K562 (cell line): ENCODE data around the gene OXSR1. TPM values are rescaled to one million over a fixed set of nuclear protein-coding genes. Genes with fewer than 3 reads are reported as not detected.
A peak's percentile ranks its signal among the peaks of the same experiment; 100 is the strongest.

Experiments used
- ATF2 ChIP-seq: sonication (generic); formaldehyde crosslinking; IDR thresholded peaks from 2 replicates; pipeline ENCODE4 v1.8.1; 2022; ENCODE audit warnings: missing genetic modification reagents
- BRF1 ChIP-seq: IDR thresholded peaks from 3 replicates; pipeline ENCODE4 v1.6.1; 2011; ENCODE audit warnings: borderline replicate concordance, mild to moderate bottlenecking; ENCODE audit not compliant: insufficient read length; ENCODE audit errors: extremely low read depth
- CGGBP1 ChIP-seq: fragments of 250-450 bp; sonication (Bioruptor Pico); IDR thresholded peaks from 2 replicates; pipeline ENCODE4 v1.9.0; 2021; ENCODE audit warnings: mild to moderate bottlenecking
- CHD1 ChIP-seq: fragments of 200-600 bp; sonication (generic); IDR thresholded peaks from one replicate; pipeline ENCODE4 v1.6.1; 2012; ENCODE audit warnings: mild to moderate bottlenecking, moderate library complexity, low read length, inconsistent platforms
- ESRRA ChIP-seq: fragments of 450-650 bp; IDR thresholded peaks from 2 replicates; pipeline ENCODE4 v1.6.1; 2014; ENCODE audit warnings: low read depth, mild to moderate bottlenecking, moderate library complexity, borderline replicate concordance
- HDAC8 ChIP-seq: fragments of 450-650 bp; IDR thresholded peaks from 2 replicates; pipeline ENCODE4 v1.6.1; 2016; ENCODE audit warnings: mild to moderate bottlenecking, missing genetic modification characterization, moderate library complexity, missing compliant biosample characterization
- KAT7 ChIP-seq: sonication (generic); formaldehyde crosslinking; IDR thresholded peaks from 2 replicates; pipeline ENCODE4 v1.8.0; 2022; ENCODE audit warnings: missing genetic modification reagents, mild to moderate bottlenecking, borderline replicate concordance
- KLF13 ChIP-seq: fragments of 450-650 bp; IDR thresholded peaks from 2 replicates; pipeline ENCODE4 v1.6.1; 2016; ENCODE audit warnings: missing genetic modification characterization, low read depth, mild to moderate bottlenecking, missing compliant biosample characterization, moderate library complexity, borderline replicate concordance
- LARP7 ChIP-seq: fragments of 450-650 bp; IDR thresholded peaks from 2 replicates; pipeline ENCODE4 v1.6.1; 2016
- NFIC ChIP-seq: fragments of 450-650 bp; IDR thresholded peaks from 2 replicates; pipeline ENCODE4 v1.6.1; 2017; ENCODE audit warnings: mild to moderate bottlenecking, inconsistent platforms
- NRF1 ChIP-seq, 2 experiments: fragments of 450-650 bp; IDR thresholded peaks in 1 of 2; conservative IDR thresholded peaks in 1 of 2; 2 replicates each; pipeline ENCODE4 v1.6.1; 2014; ENCODE audit warnings: mild to moderate bottlenecking in 2 of 2
- POLR2A ChIP-seq: fragments of 450-650 bp; conservative IDR thresholded peaks from 2 replicates; pipeline ENCODE4 v1.6.1; 2016
- POLR2AphosphoS2 ChIP-seq: IDR thresholded peaks from 2 replicates; pipeline ENCODE4 v1.6.1; 2012; ENCODE audit warnings: low read length, improper control_type of control experiment
- RBM17 ChIP-seq: fragments of 200-400 bp; formaldehyde crosslinking; IDR thresholded peaks from 2 replicates; pipeline ENCODE4 v1.6.1; 2017; ENCODE audit warnings: low read depth, mild to moderate bottlenecking, low read length, borderline replicate concordance
- RERE ChIP-seq: sonication (generic); formaldehyde crosslinking; IDR thresholded peaks from 2 replicates; pipeline ENCODE4 v1.8.0; 2023; ENCODE audit warnings: missing genetic modification reagents, mild to moderate bottlenecking, borderline replicate concordance
- YY1 ChIP-seq, 3 experiments: IDR thresholded peaks; 2 replicates each; pipeline ENCODE4 v1.6.1; 2011; ENCODE audit warnings: low read length in 2 of 3, mild to moderate bottlenecking in 2 of 3, moderate library complexity in 2 of 3, borderline replicate concordance in 1 of 3, control low read depth in 1 of 3, low read depth in 1 of 3; ENCODE audit not compliant: insufficient read depth in 3 of 3, insufficient replicate concordance in 2 of 3, control insufficient read depth in 1 of 3, insufficient read length in 1 of 3; ENCODE audit errors: extremely low read depth in 1 of 3
- ZKSCAN8 ChIP-seq: fragments of 200-800 bp; sonication (Bioruptor generic); IDR thresholded peaks from 2 replicates; pipeline ENCODE4 v1.6.1; 2016; ENCODE audit warnings: missing genetic modification characterization, missing compliant biosample characterization
- ZNF12 ChIP-seq: sonication (generic); formaldehyde crosslinking; IDR thresholded peaks from 2 replicates; pipeline ENCODE4 v1.4.0; 2020; ENCODE audit warnings: mild to moderate bottlenecking, missing genetic modification reagents
- ZNF3 ChIP-seq: fragments of 250-450 bp; sonication (Bioruptor Pico); IDR thresholded peaks from 2 replicates; pipeline ENCODE4 v1.5.0; 2021; ENCODE audit warnings: mild to moderate bottlenecking, moderate library complexity
- ZNF77 ChIP-seq: fragments of 250-450 bp; sonication (Bioruptor Pico); IDR thresholded peaks from 2 replicates; pipeline ENCODE4 v1.5.0; 2020
- polyA plus RNA-seq, 8 experiments: library from polyadenylated mRNA; depleted of rRNA in 4 of 8; stranded (reverse) in 5 of 8; unstranded in 3 of 8; fragments of >200 nt; fragmentation: Nextera tagmentation in 2 of 8; fragmentation: Illumina TruSeq in 1 of 8; extraction: Ambion mirVana in 2 of 8; extraction: Trizol in 1 of 8; gene quantifications; 2 replicates each; pipeline versions ENCODE4 v1.2.1 to v1.2.3, GENCODE V29; 2011 to 2014; ENCODE audit warnings: inconsistent platforms in 1 of 8, missing spikeins in 1 of 8
- total RNA-seq, 7 experiments: library from RNA; depleted of rRNA in 6 of 7; stranded (reverse); fragments of >200 nt in 6 of 7; fragmentation: Illumina TruSeq in 2 of 7; extraction: Trizol in 2 of 7; gene quantifications; 2 replicates each; pipeline versions ENCODE4 v1.2.1 to v1.2.3, GENCODE V29; 2011 to 2021; ENCODE audit warnings: low replicate concordance in 1 of 7
- TF ChIP-seq, protein P1 (sequence below): fragments of 450-650 bp; IDR thresholded peaks from 2 replicates; pipeline ENCODE4 v1.6.1; 2016; ENCODE audit warnings: missing biosample characterization, missing genetic modification characterization

Gene OXSR1
- total and polyA plus RNA-seq, 9 of the 15 experiments (the other 6 are each of a cell fraction or from before 2014, with no cell fraction given) = 15.7 to 87.6 (median 48.7) TPM

GRCh38 chr3:38164643-38164951 lies 740 bp upstream of the OXSR1 start (continued):
- TF ChIP-seq NRF1 (conservative IDR thresholded peaks at IDR 0.05 in 1 of 2, IDR thresholded peaks at IDR 0.05 in 1 of 2) (no peak), POLR2A (peak; percentile 70), KAT7 (CRISPR knock-in tag) (no peak), YY1 (IDR thresholded peaks at IDR 0.05; ENCODE audit: borderline replicate concordance in 1 of 3, control insufficient read depth in 1 of 3, extremely low read depth in 1 of 3, insufficient read depth in 3 of 3, insufficient read length in 1 of 3, insufficient replicate concordance in 2 of 3, low read depth in 1 of 3, low read length in 2 of 3) (no peak), BRF1 (no peak), ZNF3 (CRISPR knock-in tag) (no peak), ESRRA (no peak), ZNF12 (CRISPR knock-in tag) (0 out of 2 replicates have a peak, but pooled peaks have one; percentile 18), HDAC8 (tag) (no peak), ZKSCAN8 (CRISPR knock-in tag) (no peak), RBM17 (no peak), RERE (no peak), ATF2 (CRISPR knock-in tag) (no peak), POLR2AphosphoS2 (no peak), NFIC (peak; percentile 95), CGGBP1 (CRISPR knock-in tag) (no peak), LARP7 (no peak), CHD1 (no peak), ZNF77 (CRISPR knock-in tag) (no peak), KLF13 (no peak)
- TF ChIP-seq, protein P1, sequence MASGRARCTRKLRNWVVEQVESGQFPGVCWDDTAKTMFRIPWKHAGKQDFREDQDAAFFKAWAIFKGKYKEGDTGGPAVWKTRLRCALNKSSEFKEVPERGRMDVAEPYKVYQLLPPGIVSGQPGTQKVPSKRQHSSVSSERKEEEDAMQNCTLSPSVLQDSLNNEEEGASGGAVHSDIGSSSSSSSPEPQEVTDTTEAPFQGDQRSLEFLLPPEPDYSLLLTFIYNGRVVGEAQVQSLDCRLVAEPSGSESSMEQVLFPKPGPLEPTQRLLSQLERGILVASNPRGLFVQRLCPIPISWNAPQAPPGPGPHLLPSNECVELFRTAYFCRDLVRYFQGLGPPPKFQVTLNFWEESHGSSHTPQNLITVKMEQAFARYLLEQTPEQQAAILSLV (tag) = no peak
